ENCODE results near the gene CD160.
A peak's percentile ranks its signal among the peaks of the same experiment; 100 is the strongest.
"Not testable (repeated sequence)": the region's sequence is repeated elsewhere in the genome, so short reads cannot be mapped to it uniquely, and the experiment has no call there.

Gene CD160

GRCh38 chr1:145710291-145711027 lies 8.8 kb upstream of the CD160 start:
- no peak for DNase-seq

GRCh38 chr1:145711213-145711651 lies 8.1 kb upstream of the CD160 start:
- no peak for DNase-seq

GRCh38 chr1:145714524-145715111 lies 4.7 kb upstream of the CD160 start:
- no peak for DNase-seq

GRCh38 chr1:145716641-145717345 lies 2.5 kb upstream of the CD160 start:
- no peak for DNase-seq

- no peak for DNase-seq
Measured at GRCh38 chr1:145717833-145718232, 1.5 kb upstream of the CD160 start.

GRCh38 chr1:145718465-145718864 lies 834 bp upstream of the CD160 start:
- not testable (repeated sequence) for DNase-seq

- no peak for DNase-seq
Measured at GRCh38 chr1:145720556-145720877, 1.2 kb downstream of the CD160 start.

- peak; percentile 58 for DNase-seq
Measured at GRCh38 chr1:145720878-145721671, 1.8 kb downstream of the CD160 start.

GRCh38 chr1:145726193-145726592 lies 6.9 kb downstream of the CD160 start:
- DNase-seq: not testable (repeated sequence)

- no peak for DNase-seq
Measured at GRCh38 chr1:145729196-145729595, 9.9 kb downstream of the CD160 start.

GRCh38 chr1:145729666-145730436 lies 10.6 kb downstream of the CD160 start:
- no peak for DNase-seq

- no peak for DNase-seq
Measured at GRCh38 chr1:145730467-145730866, 11.2 kb downstream of the CD160 start.

GRCh38 chr1:145730900-145731299 lies 11.6 kb downstream of the CD160 start:
- DNase-seq: no peak

- no peak for DNase-seq
Measured at GRCh38 chr1:145736191-145736590, 16.9 kb downstream of the CD160 start.

GRCh38 chr1:145740269-145740668 lies 21.0 kb downstream of the CD160 start:
- no peak for DNase-seq

- no peak for DNase-seq
Measured at GRCh38 chr1:145747398-145748247, 28.3 kb downstream of the CD160 start.

- no peak for DNase-seq
Measured at GRCh38 chr1:145750426-145750825, 31.1 kb downstream of the CD160 start.

GRCh38 chr1:145751491-145752037 lies 32.3 kb downstream of the CD160 start:
- no peak for DNase-seq

GRCh38 chr1:145757420-145757819 lies 38.1 kb downstream of the CD160 start:
- no peak for DNase-seq

- DNase-seq: no peak
Measured at GRCh38 chr1:145758116-145758515, 38.8 kb downstream of the CD160 start.

GRCh38 chr1:145758575-145758974 lies 39.3 kb downstream of the CD160 start:
- no peak for DNase-seq

Data from effector CD4-positive, alpha-beta T cell (primary cell).